ENCODE measurements around the gene EPAS1. TPM values are rescaled to one million over a fixed set of nuclear protein-coding genes. Genes with fewer than 3 reads are reported as not detected.

EPAS1 gene
- total and polyA plus RNA-seq, 7 donors = 39.2 to 123 (median 80.4) TPM

DNA sequence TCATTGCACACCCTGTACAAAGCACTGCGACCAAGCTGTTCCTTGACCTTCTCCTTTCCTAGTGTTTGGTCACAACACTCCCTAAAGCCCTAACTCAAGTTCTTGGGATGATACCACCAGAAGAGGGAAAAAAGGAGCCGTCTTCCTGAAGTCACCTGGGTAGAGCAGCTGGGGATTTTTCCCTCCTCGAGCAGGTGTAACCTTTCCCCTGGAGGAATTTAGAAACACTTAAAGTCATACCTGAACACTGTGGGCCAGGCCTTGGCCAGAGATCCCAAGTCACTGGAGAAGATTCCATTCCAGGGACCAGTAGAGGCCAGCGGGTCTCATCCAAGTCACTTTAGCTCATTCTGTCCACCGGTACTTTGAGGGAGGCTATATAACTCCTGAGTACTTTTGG lies 13.2 kb downstream of the EPAS1 start:
- no peaks in the 10 kb centered on the region for H3K27me3 ChIP-seq (ENCODE audit: insufficient read depth in 3 of 3, low read length in 2 of 3)
- peak overlapping the region; percentile 46 for H3K27ac ChIP-seq
- no peak overlapping the region for H3K4me3 ChIP-seq
- peaks cover 65% of the 10 kb centered on the region for H3K4me1 ChIP-seq
- H3K9me3 ChIP-seq = no peaks in the 10 kb centered on the region
- DNase-seq (no peak), ATAC-seq (no peak)
- TF ChIP-seq, protein P1, sequence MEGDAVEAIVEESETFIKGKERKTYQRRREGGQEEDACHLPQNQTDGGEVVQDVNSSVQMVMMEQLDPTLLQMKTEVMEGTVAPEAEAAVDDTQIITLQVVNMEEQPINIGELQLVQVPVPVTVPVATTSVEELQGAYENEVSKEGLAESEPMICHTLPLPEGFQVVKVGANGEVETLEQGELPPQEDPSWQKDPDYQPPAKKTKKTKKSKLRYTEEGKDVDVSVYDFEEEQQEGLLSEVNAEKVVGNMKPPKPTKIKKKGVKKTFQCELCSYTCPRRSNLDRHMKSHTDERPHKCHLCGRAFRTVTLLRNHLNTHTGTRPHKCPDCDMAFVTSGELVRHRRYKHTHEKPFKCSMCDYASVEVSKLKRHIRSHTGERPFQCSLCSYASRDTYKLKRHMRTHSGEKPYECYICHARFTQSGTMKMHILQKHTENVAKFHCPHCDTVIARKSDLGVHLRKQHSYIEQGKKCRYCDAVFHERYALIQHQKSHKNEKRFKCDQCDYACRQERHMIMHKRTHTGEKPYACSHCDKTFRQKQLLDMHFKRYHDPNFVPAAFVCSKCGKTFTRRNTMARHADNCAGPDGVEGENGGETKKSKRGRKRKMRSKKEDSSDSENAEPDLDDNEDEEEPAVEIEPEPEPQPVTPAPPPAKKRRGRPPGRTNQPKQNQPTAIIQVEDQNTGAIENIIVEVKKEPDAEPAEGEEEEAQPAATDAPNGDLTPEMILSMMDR (IDR thresholded peaks at IDR 0.05) = no peak
- WGBS, 3 donors = 80 to 90% (median 88%) methylated on average over 5 of the region's 5 CpGs
- intact Hi-C loops (cut with DNase I) = no loop called here
- no peaks in the 10 kb centered on the region for H3K36me3 ChIP-seq (ENCODE audit: insufficient read depth in 1 of 2, low read depth in 1 of 2)

DNA sequence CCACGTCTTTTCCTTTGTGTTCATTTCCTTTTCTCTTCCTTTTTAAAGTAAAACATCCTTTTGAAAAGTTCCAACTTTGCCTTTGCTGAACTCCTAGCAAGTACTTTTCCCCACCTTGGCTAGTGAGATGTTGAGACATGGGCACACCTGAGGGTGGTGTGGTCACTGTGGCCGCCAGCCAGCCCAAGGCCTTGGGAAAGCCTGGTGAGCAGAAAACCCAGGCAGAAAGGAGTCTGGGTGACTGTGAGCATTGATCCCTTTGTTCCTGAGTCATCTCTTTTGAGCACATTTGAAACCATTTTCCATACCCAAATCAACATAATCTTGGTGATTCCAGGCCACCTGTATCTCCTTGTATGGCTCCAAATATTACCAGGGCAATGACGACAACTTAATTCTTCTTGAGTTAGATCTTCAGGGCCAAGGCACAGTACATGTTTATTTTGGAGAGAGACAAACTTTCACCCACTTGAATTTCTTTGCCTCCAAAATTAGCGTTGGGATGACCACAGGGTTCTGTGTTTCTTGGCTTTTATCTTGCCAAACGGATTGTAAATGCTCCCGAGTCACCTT lies 14.5 kb downstream of the EPAS1 start:
- no peaks in the 10 kb centered on the region for H3K9me3 ChIP-seq
- intact Hi-C loops (cut with DNase I) = no loop called here
- no peaks in the 10 kb centered on the region for H3K36me3 ChIP-seq (ENCODE audit: insufficient read depth in 1 of 2, low read depth in 1 of 2)
- no peak for DNase-seq
- 29 to 51% (median 32%) methylated on average over 6 of the region's 6 CpGs for WGBS, 3 donors
- H3K27me3 ChIP-seq (ENCODE audit: insufficient read depth in 3 of 3, low read length in 2 of 3) = no peaks in the 10 kb centered on the region
- ATAC-seq = no peak
- H3K4me1 ChIP-seq = peaks cover 66% of the 10 kb centered on the region
- TF ChIP-seq, protein P1 (IDR thresholded peaks at IDR 0.05) = no peak
- peak overlapping the region; percentile 46 for H3K27ac ChIP-seq
- no peak overlapping the region for H3K4me3 ChIP-seq

DNA sequence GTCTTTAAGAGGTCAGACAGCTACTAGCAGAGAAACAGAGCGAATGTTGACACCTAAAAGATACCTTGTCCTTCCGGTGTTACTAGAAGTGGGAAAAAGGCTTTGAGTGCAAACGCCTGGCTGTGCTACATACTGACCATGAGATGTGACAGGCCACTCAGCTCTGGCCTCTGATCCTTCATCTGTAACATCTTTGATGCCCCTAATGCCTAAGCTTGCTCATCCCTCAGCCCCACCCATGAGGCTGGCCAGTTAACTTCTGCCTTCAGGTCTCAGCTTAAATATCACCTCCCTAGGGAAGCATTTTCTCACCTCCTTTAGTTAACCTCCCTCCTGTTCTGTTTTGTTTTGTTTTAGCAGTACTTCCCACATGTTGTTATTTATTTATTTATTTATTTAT lies 15.9 kb downstream of the EPAS1 start:
- H3K27me3 ChIP-seq (ENCODE audit: insufficient read depth in 3 of 3, low read length in 2 of 3) = no peaks in the 10 kb centered on the region
- H3K4me3 ChIP-seq = no peak overlapping the region
- WGBS, 3 donors = 84 to 88% (median 85%) methylated on average over 3 of the region's 3 CpGs
- no peaks in the 10 kb centered on the region for H3K9me3 ChIP-seq
- no peak overlapping the region for H3K27ac ChIP-seq
- H3K36me3 ChIP-seq (ENCODE audit: insufficient read depth in 1 of 2, low read depth in 1 of 2) = no peaks in the 10 kb centered on the region
- no peak for DNase-seq
- TF ChIP-seq, protein P1 (IDR thresholded peaks at IDR 0.05) = no peak
- H3K4me1 ChIP-seq = peaks cover 61% of the 10 kb centered on the region
- intact Hi-C loops (cut with DNase I) = no loop called here
- ATAC-seq = no peak

GRCh38 chr2:46314065-46314835 lies 17.0 kb downstream of the EPAS1 start:
- intact Hi-C loops (cut with DNase I) = no loop called here
- H3K27ac ChIP-seq = peak overlapping the region; percentile 75
- no peak overlapping the region for H3K4me3 ChIP-seq
- H3K27me3 ChIP-seq (ENCODE audit: insufficient read depth in 3 of 3, low read length in 2 of 3) = no peaks in the 10 kb centered on the region
- TF ChIP-seq, protein P1 (IDR thresholded peaks at IDR 0.05) = no peak
- no peak for ATAC-seq
- 63 to 69% (median 66%) methylated on average over 11 of the region's 11 CpGs for WGBS, 3 donors
- no peaks in the 10 kb centered on the region for H3K36me3 ChIP-seq (ENCODE audit: insufficient read depth in 1 of 2, low read depth in 1 of 2)
- DNase-seq = no peak
- H3K9me3 ChIP-seq = no peaks in the 10 kb centered on the region
- H3K4me1 ChIP-seq = peaks cover 57% of the 10 kb centered on the region

Measured in psoas muscle (tissue), 8 donors.